ENCODE data around the gene ALG1. TPM values are rescaled to one million over a fixed set of nuclear protein-coding genes. Genes with fewer than 3 reads are reported as not detected.

The ALG1 gene
- polyA plus RNA-seq, 1 donor from 2014 or later: 13.9 TPM

- Histone ChIP-seq H3K9ac (ENCODE audit: low read length) (no peak overlapping the region), H3K9me3 (ENCODE audit: low read length) (no peaks in the 10 kb centered on the region), H3K27ac (ENCODE audit: low read length) (no peak overlapping the region), H3K4me3 (ENCODE audit: low read length) (no peak overlapping the region), H4K20me1 (ENCODE audit: insufficient read depth) (no peaks in the 10 kb centered on the region), H3K9me2 (ENCODE audit: insufficient read depth, low read length) (no peaks in the 10 kb centered on the region), H2AFZ (ENCODE audit: low read depth, low read length) (no peak overlapping the region), H3K4me2 (ENCODE audit: low read length) (no peak overlapping the region), H3K36me3 (ENCODE audit: insufficient read depth, low read length) (no peaks in the 10 kb centered on the region), H3K79me2 (replicated peaks; ENCODE audit: insufficient read depth, low read length) (no peaks in the 10 kb centered on the region), H3K27me3 (ENCODE audit: insufficient read depth, low read depth, low read length) (no peaks in the 10 kb centered on the region), H3F3A (ENCODE audit: insufficient read depth, low read length, poor library complexity, severe bottlenecking) (no peaks in the 10 kb centered on the region)
- TF ChIP-seq EZH2 (IDR thresholded peaks at IDR 0.05; ENCODE audit: borderline replicate concordance, insufficient read depth, low read length, poor library complexity, severe bottlenecking) (no peak), EP300 (conservative IDR thresholded peaks at IDR 0.05; ENCODE audit: poor library complexity, severe bottlenecking) (no peak), TAF1 (IDR thresholded peaks at IDR 0.05; ENCODE audit: low read depth) (no peak), SMC3 (conservative IDR thresholded peaks at IDR 0.05; ENCODE audit: poor library complexity) (no peak), CTCF (IDR thresholded peaks at IDR 0.05; ENCODE audit: poor library complexity, severe bottlenecking) (no peak), POLR2AphosphoS5 (IDR thresholded peaks at IDR 0.05) (no peak), REST (IDR thresholded peaks at IDR 0.05; ENCODE audit: borderline replicate concordance) (no peak), MXI1 (conservative IDR thresholded peaks at IDR 0.05; ENCODE audit: poor library complexity, severe bottlenecking) (no peak), RAD21 (conservative IDR thresholded peaks at IDR 0.05) (no peak)
Measured at GRCh38 chr16:5030251-5030870, 41.3 kb upstream of the ALG1 start.

GRCh38 chr16:5031601-5032000, 40.0 kb upstream of the ALG1 start:
- H3K4me3 ChIP-seq (ENCODE audit: low read length): no peak overlapping the region
- no peaks in the 10 kb centered on the region for H3K79me2 ChIP-seq (replicated peaks; ENCODE audit: insufficient read depth, low read length)
- H2AFZ ChIP-seq (ENCODE audit: low read depth, low read length): no peak overlapping the region
- no peak overlapping the region for H3K27ac ChIP-seq (ENCODE audit: low read length)
- no peaks in the 10 kb centered on the region for H3K27me3 ChIP-seq (ENCODE audit: insufficient read depth, low read depth, low read length)
- no peak overlapping the region for H3K4me2 ChIP-seq (ENCODE audit: low read length)
- no peaks in the 10 kb centered on the region for H3K9me3 ChIP-seq (ENCODE audit: low read length)
- no peaks in the 10 kb centered on the region for H3K36me3 ChIP-seq (ENCODE audit: insufficient read depth, low read length)
- no peaks in the 10 kb centered on the region for H3F3A ChIP-seq (ENCODE audit: insufficient read depth, low read length, poor library complexity, severe bottlenecking)
- TF ChIP-seq RAD21 (conservative IDR thresholded peaks at IDR 0.05) (no peak), EP300 (conservative IDR thresholded peaks at IDR 0.05; ENCODE audit: poor library complexity, severe bottlenecking) (no peak)
- no peaks in the 10 kb centered on the region for H3K9me2 ChIP-seq (ENCODE audit: insufficient read depth, low read length)
- no peak overlapping the region for H3K9ac ChIP-seq (ENCODE audit: low read length)
- H4K20me1 ChIP-seq (ENCODE audit: insufficient read depth): no peaks in the 10 kb centered on the region

Data from neural cell (in vitro differentiated cells).